Esophagus squamous epithelium (tissue), 5 donors: Measurements from ENCODE around the gene CD247. TPM values are rescaled to one million over a fixed set of nuclear protein-coding genes. Genes with fewer than 3 reads are reported as not detected.
A peak's percentile ranks its signal among the peaks of the same experiment; 100 is the strongest.

ENCODE experiments used
- DNase-seq: peaks from one replicate; lab custom pipeline; 2025; lab: John Stamatoyannopoulos, UW
- H3K27ac ChIP-seq, 4 donors: fragments of 200-600 bp; sonication (generic); one replicate each; pipeline ENCODE4 v1.5.1; 2016 to 2019; ENCODE audit warnings: mild to moderate bottlenecking in 1 of 4
- H3K27me3 ChIP-seq, 4 donors: fragments of 200-600 bp; sonication (generic); 1 replicate in 3 of 4; 2 replicates in 1 of 4; pipeline versions ENCODE4 v1.5.1 to v1.6.0; 2017 to 2021; ENCODE audit warnings: antibody characterized with exemption in 1 of 4
- H3K36me3 ChIP-seq, 3 donors: fragments of 200-600 bp; sonication (generic); one replicate each; pipeline ENCODE4 v1.5.1; 2016 to 2019
- H3K4me1 ChIP-seq, 3 donors: fragments of 200-600 bp; sonication (generic); one replicate each; pipeline ENCODE4 v1.5.1; 2017 to 2019
- H3K4me3 ChIP-seq, 4 donors: fragments of 200-600 bp; sonication (generic); 1 replicate in 3 of 4; 2 replicates in 1 of 4; pipeline ENCODE4 v1.5.1; 2016 to 2019; ENCODE audit warnings: mild to moderate bottlenecking in 2 of 4, moderate library complexity in 1 of 4
- H3K9me3 ChIP-seq, 3 donors: fragments of 200-600 bp; sonication (generic); one replicate each; pipeline ENCODE4 v1.5.1; 2016 to 2019
- CTCF ChIP-seq, 6 experiments: fragments of 450-650 bp in 4 of 6; fragments of 200-600 bp in 2 of 6; sonication (generic) in 2 of 6; IDR thresholded peaks; one replicate each; pipeline ENCODE4 v1.5.1; 2016 to 2019; ENCODE audit warnings: antibody characterized with exemption in 6 of 6, mild to moderate bottlenecking in 4 of 6, moderate library complexity in 4 of 6
- POLR2A ChIP-seq, 4 donors: fragments of 450-650 bp; IDR thresholded peaks; one replicate each; pipeline ENCODE4 v1.6.1; 2017; ENCODE audit warnings: antibody characterized with exemption in 4 of 4, mild to moderate bottlenecking in 4 of 4, moderate library complexity in 3 of 4
- WGBS, 2 donors: methylation state at CpG; one replicate each; pipeline ENCODE4 v1.1.5; 2018; 5-methylcytosine and 5-hydroxymethylcytosine counted together
- intact Hi-C: fragments of 100-400 bp; cut with DNase I; formaldehyde crosslinking; loops from one replicate; pipeline ENCODE4 v1.15.0; 2022
- total RNA-seq, 4 donors: library from RNA; depleted of rRNA; stranded (reverse); fragments of >200 nt; gene quantifications; one replicate each; pipeline ENCODE4 v1.1.0, GENCODE V29; 2016
- donor health status: DM: yes; HTN: yes; CAD: no.

The CD247 gene
- total RNA-seq, 4 donors from 2014 or later: 0.68 to 3.5 (median 3.1) TPM

GRCh38 chr1:167545349-167545748 is 27.0 kb upstream of the CD247 start:
- intact Hi-C loops: no loop called here
- H3K27ac ChIP-seq: peak overlapping the region in 3 of 4 donors; percentile 49 to 78 (median 55)
- H3K27me3 ChIP-seq: no peaks in the 10 kb centered on the region
- peaks cover 0 to 71% (median 45%) of the 10 kb centered on the region in 3 donors for H3K4me1 ChIP-seq
- no peaks in the 10 kb centered on the region for H3K9me3 ChIP-seq
- no peak overlapping the region for H3K4me3 ChIP-seq
- no peak for DNase-seq
- peaks cover 0 to 66% (median 12%) of the 10 kb centered on the region in 3 donors for H3K36me3 ChIP-seq
- no peak for TF ChIP-seq CTCF (IDR thresholded peaks at IDR 0.05)
- TF ChIP-seq POLR2A (IDR thresholded peaks at IDR 0.05): no peak
- WGBS, 2 donors: 78 to 82% methylated on average over 4 of the region's 4 CpGs

- DNase-seq: no peak
- Histone ChIP-seq H3K36me3 (peaks cover 0 to 66% (median 12%) of the 10 kb centered on the region in 3 donors), H3K4me3 (no peak overlapping the region), H3K4me1 (peaks cover 0 to 68% (median 39%) of the 10 kb centered on the region in 3 donors), H3K9me3 (no peaks in the 10 kb centered on the region), H3K27ac (peak overlapping the region in 3 of 4 donors; percentile 49 to 78 (median 55)), H3K27me3 (no peaks in the 10 kb centered on the region)
- intact Hi-C loops: no loop called here
- no peak for TF ChIP-seq CTCF (IDR thresholded peaks at IDR 0.05)
- WGBS, 2 donors: 42 to 55% methylated on average over 3 of the region's 3 CpGs
These were observed 26.2 kb upstream of the CD247 start for GRCh38 chr1:167544447-167545093.

- Histone ChIP-seq H3K27ac (peak overlapping the region in 3 of 4 donors; percentile 10 to 49 (median 38)), H3K4me3 (no peak overlapping the region), H3K4me1 (peaks cover 0 to 67% (median 27%) of the 10 kb centered on the region in 3 donors), H3K9me3 (no peaks in the 10 kb centered on the region), H3K36me3 (peaks cover 0 to 66% (median 12%) of the 10 kb centered on the region in 3 donors), H3K27me3 (no peaks in the 10 kb centered on the region)
- no peak for DNase-seq
- 78 to 88% methylated on average over 5 to 7 of the region's 13 CpGs for WGBS, 2 donors
- TF ChIP-seq POLR2A (IDR thresholded peaks at IDR 0.05): no peak
- TF ChIP-seq CTCF (IDR thresholded peaks at IDR 0.05): no peak
- intact Hi-C loops: no loop called here
These were observed 25.1 kb upstream of the CD247 start for GRCh38 chr1:167543199-167543990.

GRCh38 chr1:167542109-167543032 is 24.0 kb upstream of the CD247 start:
- intact Hi-C loops: no loop called here
- 55 to 85% methylated on average over 12 of the region's 12 CpGs for WGBS, 2 donors

More at GRCh38 chr1:167542109-167543032, 24.0 kb upstream of the CD247 start:
- Histone ChIP-seq H3K9me3 (no peaks in the 10 kb centered on the region), H3K4me1 (peaks cover 0 to 58% (median 22%) of the 10 kb centered on the region in 3 donors), H3K27ac (peak overlapping the region in 3 of 4 donors; percentile 11 to 46 (median 42)), H3K4me3 (no peak overlapping the region), H3K27me3 (no peaks in the 10 kb centered on the region), H3K36me3 (peaks cover 0 to 60% (median 12%) of the 10 kb centered on the region in 3 donors)
- TF ChIP-seq POLR2A (IDR thresholded peaks at IDR 0.05) (no peak), CTCF (IDR thresholded peaks at IDR 0.05) (no peak)
- DNase-seq: no peak
